ENCODE data around the gene GALNT18. TPM values are rescaled to one million over a fixed set of nuclear protein-coding genes. Genes with fewer than 3 reads are reported as not detected.

GALNT18 gene
- total RNA-seq, 2 experiments from 2014 or later: not detected

GRCh38 chr11:11635443-11635842, 13.6 kb upstream of the GALNT18 start:
- Histone ChIP-seq H3K4me3 (ENCODE audit: low read depth, low read length, poor library complexity, severe bottlenecking) (no peak overlapping the region), H2AFZ (ENCODE audit: low read length) (no peak overlapping the region), H3K9me3 (ENCODE audit: low read length) (no peaks in the 10 kb centered on the region), H3K4me2 (ENCODE audit: low read length) (no peak overlapping the region), H3K9me2 (ENCODE audit: insufficient read depth, low read length) (no peaks in the 10 kb centered on the region), H3K36me3 (ENCODE audit: insufficient read depth, low read length) (no peaks in the 10 kb centered on the region), H4K20me1 (ENCODE audit: insufficient read depth, low read length) (no peaks in the 10 kb centered on the region), H3K79me2 (ENCODE audit: insufficient read depth, low read depth, low read length) (no peaks in the 10 kb centered on the region), H3K27ac (ENCODE audit: low read depth, low read length, poor library complexity, severe bottlenecking) (no peak overlapping the region), H3K4me1 (ENCODE audit: insufficient read depth, low read length, poor library complexity, severe bottlenecking) (no peaks in the 10 kb centered on the region)
- ChIA-PET CTCF (ENCODE audit: unreplicated experiment) (no interaction called here), POLR2A (interaction anchor here (0.7 kb wide), 1 partner anchor 16 kb away, joined by 7 read pairs; no protein-coding TSS in a partner anchor)
- intact Hi-C loops (cut with micrococcal nuclease; ENCODE audit: unreplicated experiment): no loop called here
- no peak for DNase-seq (ENCODE audit: low spot score)
- TF ChIP-seq EZH2phosphoT487 (IDR thresholded peaks at IDR 0.05; ENCODE audit: borderline replicate concordance, low read depth, low read length): no peak
- TF ChIP-seq CTCF (conservative IDR thresholded peaks at IDR 0.05; ENCODE audit: low read length): no peak
- no TSS peak for BruUV-seq (replicated peaks)

GRCh38 chr11:11629368-11629767, 7.6 kb upstream of the GALNT18 start:
- H3K27ac ChIP-seq (ENCODE audit: low read depth, low read length, poor library complexity, severe bottlenecking): no peak overlapping the region
- POLR2A ChIA-PET: no interaction called here

GRCh38 chr11:11628651-11629050, 6.8 kb upstream of the GALNT18 start:
- Histone ChIP-seq H3K4me1 (ENCODE audit: insufficient read depth, low read length, poor library complexity, severe bottlenecking) (no peaks in the 10 kb centered on the region), H3K4me2 (ENCODE audit: low read length) (no peak overlapping the region), H3K79me2 (ENCODE audit: insufficient read depth, low read depth, low read length) (no peaks in the 10 kb centered on the region), H3K9me2 (ENCODE audit: insufficient read depth, low read length) (no peaks in the 10 kb centered on the region), H2AFZ (ENCODE audit: low read length) (no peak overlapping the region), H3K9me3 (ENCODE audit: low read length) (no peaks in the 10 kb centered on the region), H3K27ac (ENCODE audit: low read depth, low read length, poor library complexity, severe bottlenecking) (no peak overlapping the region), H3K36me3 (ENCODE audit: insufficient read depth, low read length) (no peaks in the 10 kb centered on the region), H4K20me1 (ENCODE audit: insufficient read depth, low read length) (no peaks in the 10 kb centered on the region), H3K4me3 (ENCODE audit: low read depth, low read length, poor library complexity, severe bottlenecking) (no peak overlapping the region)
- intact Hi-C loops (cut with micrococcal nuclease; ENCODE audit: unreplicated experiment): no loop called here
- CTCF ChIA-PET (ENCODE audit: unreplicated experiment): no interaction called here
- DNase-seq (ENCODE audit: low spot score): no peak
- BruUV-seq (replicated peaks): no TSS peak
- TF ChIP-seq EZH2phosphoT487 (IDR thresholded peaks at IDR 0.05; ENCODE audit: borderline replicate concordance, low read depth, low read length) (no peak), CTCF (conservative IDR thresholded peaks at IDR 0.05; ENCODE audit: low read length) (no peak)
- POLR2A ChIA-PET: no interaction called here

More at GRCh38 chr11:11629368-11629767, 7.6 kb upstream of the GALNT18 start:
- H3K4me1 ChIP-seq (ENCODE audit: insufficient read depth, low read length, poor library complexity, severe bottlenecking): no peaks in the 10 kb centered on the region
- H3K79me2 ChIP-seq (ENCODE audit: insufficient read depth, low read depth, low read length): no peaks in the 10 kb centered on the region
- H3K4me2 ChIP-seq (ENCODE audit: low read length): no peak overlapping the region
- H3K36me3 ChIP-seq (ENCODE audit: insufficient read depth, low read length): no peaks in the 10 kb centered on the region
- H4K20me1 ChIP-seq (ENCODE audit: insufficient read depth, low read length): no peaks in the 10 kb centered on the region
- H3K4me3 ChIP-seq (ENCODE audit: low read depth, low read length, poor library complexity, severe bottlenecking): no peak overlapping the region
- CTCF ChIA-PET (ENCODE audit: unreplicated experiment): no interaction called here
- H3K9me3 ChIP-seq (ENCODE audit: low read length): no peaks in the 10 kb centered on the region
- H3K9me2 ChIP-seq (ENCODE audit: insufficient read depth, low read length): no peaks in the 10 kb centered on the region
- BruUV-seq (replicated peaks): no TSS peak
- no peak for TF ChIP-seq CTCF (conservative IDR thresholded peaks at IDR 0.05; ENCODE audit: low read length)
- no peak for TF ChIP-seq EZH2phosphoT487 (IDR thresholded peaks at IDR 0.05; ENCODE audit: borderline replicate concordance, low read depth, low read length)
- intact Hi-C loops (cut with micrococcal nuclease; ENCODE audit: unreplicated experiment): no loop called here
- no peak for DNase-seq (ENCODE audit: low spot score)
- no peak overlapping the region for H2AFZ ChIP-seq (ENCODE audit: low read length)

All from OCI-LY7 (cell line).